Measurements from ENCODE around the gene MRPS17.

MRPS17 gene

DNA sequence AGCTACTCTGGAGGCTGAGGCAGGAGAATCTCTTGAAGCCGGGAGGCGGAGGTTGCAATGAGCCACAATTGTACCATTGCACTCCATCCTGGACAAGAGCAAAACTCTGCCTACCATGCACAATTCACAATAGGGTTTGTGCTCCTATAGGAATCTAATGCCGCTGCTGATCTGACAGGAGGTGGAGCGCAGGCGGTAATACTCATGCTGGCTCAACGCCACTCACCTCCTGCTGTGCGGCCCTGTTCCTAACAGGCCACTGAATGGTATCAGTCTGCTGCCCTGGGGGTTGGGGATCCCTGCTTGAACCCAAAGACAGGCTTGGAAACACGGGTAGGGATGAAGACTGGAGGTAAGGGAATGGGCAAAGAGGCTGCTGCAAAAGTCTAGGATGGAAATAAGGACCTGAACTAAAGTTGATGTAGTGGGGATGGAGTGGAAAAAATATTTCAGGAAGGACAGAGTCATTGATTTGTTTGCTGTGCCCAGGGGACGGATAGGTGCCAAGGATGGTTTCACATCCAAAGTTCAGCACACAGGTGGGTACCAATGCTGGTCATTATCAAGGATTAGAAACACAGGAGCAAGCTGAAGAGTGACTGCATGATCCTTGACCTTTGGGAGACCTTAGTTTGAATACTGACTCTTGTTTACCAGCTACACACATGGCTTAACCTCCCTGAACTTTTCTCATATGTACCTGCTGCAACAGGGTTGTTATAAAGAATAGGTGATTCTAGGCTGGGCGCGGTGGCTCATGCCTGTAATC is 2.2 kb downstream of the MRPS17 start:
- Histone ChIP-seq H3K27me3 (ENCODE audit: control insufficient read depth in 5 of 5, insufficient read depth in 4 of 5, low read length in 5 of 5) (no peaks in the 10 kb centered on the region), H3K36me3 (ENCODE audit: control insufficient read depth in 5 of 5, insufficient read depth in 5 of 5, low read length in 5 of 5) (peaks cover 6 to 26% (median 15%) of the 10 kb centered on the region in 5 donors), H3K4me1 (ENCODE audit: control insufficient read depth in 5 of 5, insufficient read depth in 5 of 5, low read length in 5 of 5) (peaks cover 3 to 9% (median 7%) of the 10 kb centered on the region in 5 donors), H3K9ac (ENCODE audit: low read length in 5 of 5) (no peak overlapping the region), H3K9me3 (ENCODE audit: control insufficient read depth in 5 of 5, low read length in 5 of 5) (no peaks in the 10 kb centered on the region), H3K27ac (ENCODE audit: low read depth, low read length) (no peak overlapping the region), H3K4me3 (ENCODE audit: low read depth in 1 of 5, low read length in 5 of 5) (no peak overlapping the region)

DNA sequence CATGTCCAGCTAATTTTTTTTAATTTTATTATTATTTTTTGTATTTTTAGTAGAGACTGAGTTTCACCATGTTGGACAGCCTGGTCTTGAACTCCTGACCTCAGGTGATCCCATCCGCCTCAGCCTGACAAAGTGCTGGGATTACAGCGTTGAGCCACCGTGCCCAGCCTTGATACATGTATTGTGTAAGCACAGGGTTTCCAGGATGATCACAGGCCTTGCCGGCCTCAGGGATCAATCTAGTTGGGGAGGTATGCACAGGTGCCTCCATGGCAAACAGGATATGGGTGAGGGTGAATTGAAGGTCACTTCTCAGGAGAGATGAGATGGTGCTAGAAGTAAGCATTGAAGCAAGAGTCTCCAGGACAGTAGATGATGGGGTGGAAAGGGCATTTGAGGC is 5.5 kb downstream of the MRPS17 start:
- H3K36me3 ChIP-seq (ENCODE audit: control insufficient read depth in 5 of 5, insufficient read depth in 5 of 5, low read length in 5 of 5), result peaks cover 6 to 26% (median 15%) of the 10 kb centered on the region in 5 donors
- H3K4me3 ChIP-seq (ENCODE audit: low read depth in 1 of 5, low read length in 5 of 5), result no peak overlapping the region

DNA sequence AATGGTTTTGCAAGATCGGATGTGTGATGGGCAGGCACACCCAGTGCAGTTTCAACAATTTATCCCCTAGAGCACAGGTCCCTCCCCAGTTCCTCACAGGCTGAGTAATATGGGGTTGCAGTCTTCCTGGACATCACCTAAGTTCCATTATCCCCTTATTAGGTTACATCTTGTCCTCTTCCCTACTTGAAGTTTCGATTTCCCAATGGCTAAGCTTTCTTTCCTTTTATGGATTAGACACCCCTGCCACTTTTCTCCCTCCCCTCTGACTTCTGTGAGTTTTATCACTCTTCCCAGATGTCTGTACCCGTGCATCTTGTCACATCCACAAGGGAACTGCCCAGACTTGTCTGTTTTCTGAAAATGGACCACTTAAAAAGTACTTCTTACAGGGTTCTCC is 10.3 kb downstream of the MRPS17 start:
- H3K4me1 ChIP-seq (ENCODE audit: control insufficient read depth in 5 of 5, insufficient read depth in 5 of 5, low read length in 5 of 5), result peaks cover 1 to 27% (median 21%) of the 10 kb centered on the region in 5 donors
- H3K9ac ChIP-seq (ENCODE audit: low read length in 5 of 5), result no peak overlapping the region
- H3K27ac ChIP-seq (ENCODE audit: low read depth, low read length), result no peak overlapping the region
- no peaks in the 10 kb centered on the region for H3K27me3 ChIP-seq (ENCODE audit: control insufficient read depth in 5 of 5, insufficient read depth in 4 of 5, low read length in 5 of 5)
- H3K9me3 ChIP-seq (ENCODE audit: control insufficient read depth in 5 of 5, low read length in 5 of 5), result no peaks in the 10 kb centered on the region
- peaks cover 0 to 3% (median 0%) of the 10 kb centered on the region in 5 donors for H3K36me3 ChIP-seq (ENCODE audit: control insufficient read depth in 5 of 5, insufficient read depth in 5 of 5, low read length in 5 of 5)
- H3K4me3 ChIP-seq (ENCODE audit: low read depth in 1 of 5, low read length in 5 of 5), result no peak overlapping the region

More for the DNA sequence above, 5.5 kb downstream of the MRPS17 start:
- Histone ChIP-seq H3K27ac (ENCODE audit: low read depth, low read length) (no peak overlapping the region), H3K9me3 (ENCODE audit: control insufficient read depth in 5 of 5, low read length in 5 of 5) (no peaks in the 10 kb centered on the region), H3K9ac (ENCODE audit: low read length in 5 of 5) (no peak overlapping the region), H3K4me1 (ENCODE audit: control insufficient read depth in 5 of 5, insufficient read depth in 5 of 5, low read length in 5 of 5) (peaks cover 2 to 5% (median 4%) of the 10 kb centered on the region in 5 donors), H3K27me3 (ENCODE audit: control insufficient read depth in 5 of 5, insufficient read depth in 4 of 5, low read length in 5 of 5) (no peaks in the 10 kb centered on the region)

DNA sequence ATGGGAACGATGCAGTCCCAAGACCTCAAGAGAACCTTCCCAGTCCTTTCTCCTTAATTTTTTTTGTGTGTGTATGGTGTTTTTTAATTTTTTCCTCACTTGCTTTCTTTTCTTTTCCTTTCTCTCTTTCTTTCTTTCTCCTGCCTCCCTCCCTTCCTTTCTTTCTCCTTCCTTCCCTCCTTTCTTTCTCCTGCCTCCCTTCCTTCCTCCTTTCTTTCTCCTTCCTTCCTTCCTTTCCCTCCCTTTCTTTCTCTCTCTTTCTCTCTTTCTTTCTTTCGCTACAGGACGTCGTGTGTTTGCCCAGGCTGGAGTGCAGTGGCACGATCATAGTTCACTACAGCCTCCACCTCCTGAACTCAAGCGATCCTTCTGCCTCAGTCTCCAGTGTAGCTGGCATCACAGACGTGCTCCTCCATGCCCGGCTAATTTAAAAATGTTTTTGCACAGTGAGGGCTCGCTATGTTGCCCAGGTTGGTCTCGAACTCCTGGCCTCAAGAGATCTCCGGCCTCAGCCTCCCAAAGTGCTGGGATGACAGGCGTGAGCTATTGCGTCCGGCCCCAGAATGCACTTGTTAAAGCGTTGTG is 12.0 kb downstream of the MRPS17 start:
- Histone ChIP-seq H3K36me3 (ENCODE audit: control insufficient read depth in 5 of 5, insufficient read depth in 5 of 5, low read length in 5 of 5) (peaks cover 0 to 6% (median 0%) of the 10 kb centered on the region in 5 donors), H3K27ac (ENCODE audit: low read depth, low read length) (peak overlapping the region; percentile 60), H3K9me3 (ENCODE audit: control insufficient read depth in 5 of 5, low read length in 5 of 5) (no peaks in the 10 kb centered on the region), H3K27me3 (ENCODE audit: control insufficient read depth in 5 of 5, insufficient read depth in 4 of 5, low read length in 5 of 5) (no peaks in the 10 kb centered on the region), H3K4me3 (ENCODE audit: low read depth in 1 of 5, low read length in 5 of 5) (peak overlapping the region; percentile 48 to 83 (median 61)), H3K4me1 (ENCODE audit: control insufficient read depth in 5 of 5, insufficient read depth in 5 of 5, low read length in 5 of 5) (peaks cover 1 to 29% (median 21%) of the 10 kb centered on the region in 5 donors), H3K9ac (ENCODE audit: low read length in 5 of 5) (peak overlapping the region; percentile 19 to 78 (median 63))

DNA sequence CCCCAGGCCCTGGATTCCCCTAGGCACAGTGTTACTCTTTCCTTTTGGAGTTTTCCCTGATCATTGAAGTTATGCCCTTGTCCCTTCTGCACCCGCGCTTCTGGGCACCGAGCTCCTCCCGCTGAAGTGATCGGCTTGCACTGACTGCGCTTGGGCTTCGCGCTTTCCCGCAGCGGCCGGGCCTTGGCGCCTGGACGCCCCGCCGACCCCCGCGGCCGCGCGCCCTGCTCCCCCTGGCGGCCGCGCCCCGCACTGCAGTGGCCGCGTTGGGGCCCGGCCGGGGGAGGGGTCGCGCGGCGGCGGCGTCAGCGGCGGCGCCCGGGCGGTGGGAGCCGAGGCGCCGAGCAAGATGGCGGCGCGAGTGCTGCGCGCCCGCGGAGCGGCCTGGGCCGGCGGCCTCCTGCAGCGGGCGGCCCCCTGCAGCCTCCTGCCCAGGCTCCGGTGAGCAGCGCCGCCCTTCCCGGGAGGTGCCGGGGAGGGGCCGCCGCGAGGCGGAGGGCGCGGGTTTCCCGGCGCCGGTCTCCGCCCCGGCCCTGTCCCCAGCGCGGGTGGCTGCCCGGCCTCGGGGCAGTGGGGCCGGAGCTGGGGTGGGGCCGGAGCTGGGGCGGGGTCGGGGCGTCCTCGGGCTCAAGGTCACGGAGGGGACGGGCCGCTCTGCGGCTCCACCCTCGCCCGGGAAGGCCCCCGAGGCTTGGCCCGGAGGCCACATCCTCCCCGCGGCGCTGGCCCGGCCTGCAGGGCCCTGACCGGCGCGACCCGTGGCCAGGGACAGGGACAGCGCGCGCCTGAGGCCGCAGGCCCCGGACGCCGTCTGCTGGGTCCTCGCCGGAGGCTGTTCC is 12.8 kb downstream of the MRPS17 start, which contains the start of gene NIPSNAP2:
Gene NIPSNAP2 (plus strand): TSS at position 325 of the 839 bp plus-strand sequence. CDS start 25 bp downstream, at position 350.
- Histone ChIP-seq H3K36me3 (ENCODE audit: control insufficient read depth in 5 of 5, insufficient read depth in 5 of 5, low read length in 5 of 5) (peaks cover 0 to 10% (median 4%) of the 10 kb centered on the region in 5 donors), H3K4me3 (ENCODE audit: low read depth in 1 of 5, low read length in 5 of 5) (peak within 1 kb of the TSS; percentile 61 to 83 (median 74)), H3K27ac (ENCODE audit: low read depth, low read length) (peak within 1 kb of the TSS; percentile 87), H3K9ac (ENCODE audit: low read length in 5 of 5) (peak within 1 kb of the TSS; percentile 84 to 96 (median 91)), H3K27me3 (ENCODE audit: control insufficient read depth in 5 of 5, insufficient read depth in 4 of 5, low read length in 5 of 5) (no peaks in the 10 kb centered on the region), H3K9me3 (ENCODE audit: control insufficient read depth in 5 of 5, low read length in 5 of 5) (no peaks in the 10 kb centered on the region), H3K4me1 (ENCODE audit: control insufficient read depth in 5 of 5, insufficient read depth in 5 of 5, low read length in 5 of 5) (peaks cover 1 to 29% (median 21%) of the 10 kb centered on the region in 5 donors)

DNA sequence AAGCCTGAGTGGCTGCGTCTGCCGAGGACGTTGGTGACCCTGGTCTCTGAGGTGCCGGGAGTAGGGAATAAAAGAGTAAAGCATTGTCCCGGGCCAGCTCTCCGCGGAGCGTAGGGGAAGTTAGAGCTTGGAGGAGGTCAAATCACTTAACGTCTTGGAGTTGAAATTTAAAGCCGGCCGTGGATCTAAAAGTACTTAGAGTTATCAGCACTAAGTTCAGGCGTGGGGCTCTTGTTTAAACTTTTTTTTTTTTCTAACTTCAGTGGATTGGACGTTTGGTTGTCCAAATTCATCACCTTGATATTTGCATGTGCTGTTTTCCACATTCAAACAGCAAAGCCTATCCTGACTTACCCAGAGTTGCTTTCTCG is 13.4 kb downstream of the MRPS17 start:
- H3K9ac ChIP-seq (ENCODE audit: low read length in 5 of 5), result peak overlapping the region; percentile 84 to 96 (median 91)
- H3K27me3 ChIP-seq (ENCODE audit: control insufficient read depth in 5 of 5, insufficient read depth in 4 of 5, low read length in 5 of 5), result no peaks in the 10 kb centered on the region
- peak overlapping the region; percentile 60 to 83 (median 74) for H3K4me3 ChIP-seq (ENCODE audit: low read depth in 1 of 5, low read length in 5 of 5)
- peaks cover 0 to 13% (median 5%) of the 10 kb centered on the region in 5 donors for H3K36me3 ChIP-seq (ENCODE audit: control insufficient read depth in 5 of 5, insufficient read depth in 5 of 5, low read length in 5 of 5)
- no peaks in the 10 kb centered on the region for H3K9me3 ChIP-seq (ENCODE audit: control insufficient read depth in 5 of 5, low read length in 5 of 5)
- peak overlapping the region; percentile 87 for H3K27ac ChIP-seq (ENCODE audit: low read depth, low read length)
- peaks cover 1 to 29% (median 21%) of the 10 kb centered on the region in 5 donors for H3K4me1 ChIP-seq (ENCODE audit: control insufficient read depth in 5 of 5, insufficient read depth in 5 of 5, low read length in 5 of 5)

DNA sequence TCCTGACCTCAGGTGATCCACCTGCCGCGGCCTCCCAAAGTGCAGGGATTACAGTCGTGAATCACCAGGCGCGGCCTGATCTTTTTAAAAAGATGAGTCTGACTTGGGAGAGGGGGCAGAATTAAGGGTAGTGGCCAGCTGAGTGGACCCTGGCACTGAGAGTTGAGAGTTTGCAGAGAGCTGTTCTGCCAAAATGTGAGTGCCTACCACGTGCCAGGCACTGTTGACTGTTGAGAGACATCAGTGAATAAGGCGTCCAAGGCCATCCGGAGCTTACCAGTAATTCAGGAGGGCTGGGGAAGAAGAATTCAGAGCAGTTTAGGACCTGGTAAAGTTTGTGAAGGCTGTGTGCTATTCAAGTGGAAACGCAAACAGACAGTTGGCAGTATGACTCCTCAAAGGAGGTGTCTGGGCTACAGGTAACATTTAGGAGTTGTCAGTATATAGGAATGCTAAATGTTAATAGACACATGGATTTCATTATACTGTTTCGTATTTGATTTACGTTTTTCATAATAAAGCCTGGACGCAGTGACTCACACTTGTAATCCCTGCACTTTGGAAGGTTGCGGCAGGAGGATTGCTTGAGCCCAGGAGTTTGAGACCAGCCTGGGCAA is 14.2 kb downstream of the MRPS17 start:
- Histone ChIP-seq H3K36me3 (ENCODE audit: control insufficient read depth in 5 of 5, insufficient read depth in 5 of 5, low read length in 5 of 5) (peaks cover 0 to 14% (median 5%) of the 10 kb centered on the region in 5 donors), H3K4me1 (ENCODE audit: control insufficient read depth in 5 of 5, insufficient read depth in 5 of 5, low read length in 5 of 5) (peaks cover 1 to 29% (median 21%) of the 10 kb centered on the region in 5 donors), H3K27ac (ENCODE audit: low read depth, low read length) (peak overlapping the region; percentile 87), H3K9ac (ENCODE audit: low read length in 5 of 5) (peak overlapping the region in 3 of 5 donors; percentile 45 to 62 (median 56)), H3K4me3 (ENCODE audit: low read depth in 1 of 5, low read length in 5 of 5) (peak overlapping the region in 1 of 5 donors; percentile 73), H3K27me3 (ENCODE audit: control insufficient read depth in 5 of 5, insufficient read depth in 4 of 5, low read length in 5 of 5) (no peaks in the 10 kb centered on the region), H3K9me3 (ENCODE audit: control insufficient read depth in 5 of 5, low read length in 5 of 5) (no peaks in the 10 kb centered on the region)

DNA sequence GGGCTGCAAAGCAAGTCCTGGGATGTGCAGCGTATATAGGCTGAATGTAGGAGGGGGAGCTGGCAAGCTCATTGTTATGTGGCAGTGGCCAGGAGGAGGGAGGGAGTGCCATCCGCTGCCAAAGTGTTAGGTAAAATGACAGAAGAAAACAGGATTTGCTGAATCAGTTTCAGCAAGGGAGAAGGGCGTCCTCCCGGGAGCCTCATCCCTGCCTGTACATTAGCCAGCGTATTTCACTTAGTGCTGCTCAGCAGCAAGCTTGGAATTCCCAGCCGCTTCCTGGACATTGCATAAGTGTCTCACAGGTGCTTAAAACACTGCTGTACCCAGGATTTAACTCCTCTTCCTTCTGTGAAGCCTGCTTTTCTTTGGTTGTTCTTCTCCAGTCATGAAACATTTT is 15.2 kb downstream of the MRPS17 start:
- Histone ChIP-seq H3K4me1 (ENCODE audit: control insufficient read depth in 5 of 5, insufficient read depth in 5 of 5, low read length in 5 of 5) (peaks cover 1 to 29% (median 21%) of the 10 kb centered on the region in 5 donors), H3K36me3 (ENCODE audit: control insufficient read depth in 5 of 5, insufficient read depth in 5 of 5, low read length in 5 of 5) (peaks cover 0 to 14% (median 5%) of the 10 kb centered on the region in 5 donors), H3K9ac (ENCODE audit: low read length in 5 of 5) (peak overlapping the region in 2 of 5 donors; percentile 33 to 62), H3K27me3 (ENCODE audit: control insufficient read depth in 5 of 5, insufficient read depth in 4 of 5, low read length in 5 of 5) (no peaks in the 10 kb centered on the region), H3K9me3 (ENCODE audit: control insufficient read depth in 5 of 5, low read length in 5 of 5) (no peaks in the 10 kb centered on the region), H3K4me3 (ENCODE audit: low read depth in 1 of 5, low read length in 5 of 5) (no peak overlapping the region), H3K27ac (ENCODE audit: low read depth, low read length) (no peak overlapping the region)

DNA sequence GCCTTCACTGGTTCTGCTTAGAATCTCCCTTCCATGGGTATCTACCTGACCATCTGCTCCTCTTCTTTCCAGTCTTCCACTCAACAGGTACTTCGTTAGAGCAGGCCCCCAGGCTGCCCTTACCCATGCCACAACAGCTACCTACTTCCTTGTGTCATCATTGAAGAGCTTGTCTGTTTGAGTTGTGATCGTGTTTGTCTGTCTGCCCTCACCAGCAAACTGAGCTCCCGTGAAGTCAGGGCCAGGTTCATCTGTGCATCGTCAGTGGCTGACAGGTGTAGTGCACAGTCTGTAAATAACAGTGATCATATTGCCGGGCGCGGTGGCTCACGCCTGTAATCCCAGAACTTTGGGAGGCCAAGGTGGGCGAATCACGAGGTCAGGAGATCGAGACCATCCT is 17.7 kb downstream of the MRPS17 start:
- no peak overlapping the region for H3K27ac ChIP-seq (ENCODE audit: low read depth, low read length)

More for the DNA sequence above, 17.7 kb downstream of the MRPS17 start:
- Histone ChIP-seq H3K4me1 (ENCODE audit: control insufficient read depth in 5 of 5, insufficient read depth in 5 of 5, low read length in 5 of 5) (peaks cover 0 to 23% (median 13%) of the 10 kb centered on the region in 5 donors), H3K9me3 (ENCODE audit: control insufficient read depth in 5 of 5, low read length in 5 of 5) (no peaks in the 10 kb centered on the region), H3K4me3 (ENCODE audit: low read depth in 1 of 5, low read length in 5 of 5) (no peak overlapping the region), H3K9ac (ENCODE audit: low read length in 5 of 5) (no peak overlapping the region), H3K27me3 (ENCODE audit: control insufficient read depth in 5 of 5, insufficient read depth in 4 of 5, low read length in 5 of 5) (no peaks in the 10 kb centered on the region), H3K36me3 (ENCODE audit: control insufficient read depth in 5 of 5, insufficient read depth in 5 of 5, low read length in 5 of 5) (peaks cover 0 to 14% (median 5%) of the 10 kb centered on the region in 5 donors)

Data from subcutaneous abdominal adipose tissue (tissue), 5 donors.